Upper lobe of left lung (tissue), 6 donors: Measurements from ENCODE around the gene ADAM12. TPM values are rescaled to one million over a fixed set of nuclear protein-coding genes. Genes with fewer than 3 reads are reported as not detected.

Experiments used
- ATAC-seq, 2 donors: fragments of 200-7000 bp; cut with Tn5 transposase; one replicate each; pipeline ENCODE4 v1.9.1; 2022; ENCODE audit warnings: mild to moderate bottlenecking in 2 of 2, moderate library complexity in 2 of 2; ENCODE audit not compliant: low FRiP score in 2 of 2
- DNase-seq, 2 donors: peaks; one replicate each; pipeline ENCODE4 v3.0.0-alpha.2; 2019 to 2020
- H3K27ac ChIP-seq, 4 donors: fragments of 200-600 bp; sonication (generic); one replicate each; pipeline ENCODE4 v1.5.1; 2016 to 2019
- H3K27me3 ChIP-seq, 4 donors: fragments of 200-600 bp; sonication (generic); one replicate each; pipeline ENCODE4 v1.5.1; 2017 to 2019
- H3K36me3 ChIP-seq, 4 donors: fragments of 200-600 bp; sonication (generic); one replicate each; pipeline ENCODE4 v1.5.1; 2016 to 2019
- H3K4me1 ChIP-seq, 4 donors: fragments of 200-600 bp; sonication (generic); one replicate each; pipeline ENCODE4 v1.5.1; 2018 to 2019
- H3K4me3 ChIP-seq, 4 donors: fragments of 200-600 bp; sonication (generic); one replicate each; pipeline ENCODE4 v1.5.1; 2017 to 2019; ENCODE audit warnings: mild to moderate bottlenecking in 2 of 4, moderate library complexity in 1 of 4
- H3K9me3 ChIP-seq, 4 donors: fragments of 200-600 bp; sonication (generic); one replicate each; pipeline ENCODE4 v1.5.1; 2018 to 2019
- EP300 ChIP-seq, 4 donors: sonication (generic); formaldehyde crosslinking; IDR thresholded peaks; one replicate each; pipeline ENCODE4 v1.5.1; 2017; ENCODE audit warnings: antibody characterized with exemption in 4 of 4, control low read depth in 2 of 4
- POLR2A ChIP-seq, 4 donors: fragments of 450-650 bp; IDR thresholded peaks; one replicate each; pipeline ENCODE4 v1.5.1; 2016 to 2017; ENCODE audit warnings: antibody characterized with exemption in 4 of 4, mild to moderate bottlenecking in 2 of 4
- POLR2AphosphoS5 ChIP-seq, 2 donors: sonication (generic); formaldehyde crosslinking; IDR thresholded peaks; one replicate each; pipeline ENCODE4 v1.5.1; 2017; ENCODE audit warnings: antibody characterized with exemption in 2 of 2
- WGBS, 2 donors: methylation state at CpG; one replicate each; pipeline ENCODE4 v1.1.5; 2017 to 2018; 5-methylcytosine and 5-hydroxymethylcytosine counted together
- total RNA-seq, 6 donors: library from RNA; depleted of rRNA in 4 of 6; stranded (reverse); fragments of >200 nt in 4 of 6; gene quantifications; one replicate each; pipeline versions ENCODE4 v1.1.0 to v1.2.1, GENCODE V29; 2016 to 2021
- TF ChIP-seq, protein P1 (sequence below), 6 experiments: fragments of 450-650 bp in 4 of 6; fragments of 200-600 bp in 2 of 6; sonication (generic) in 2 of 6; IDR thresholded peaks; one replicate each; pipeline ENCODE4 v1.5.1; 2016 to 2019; ENCODE audit warnings: antibody characterized with exemption in 6 of 6
- donor health status: DM: no; HTN: no; CAD: no; lungs with moderate emphysema.
- donor health status: DM: no; HTN: yes; CAD: no; lungs with severe emphysema.

ADAM12 gene
- total RNA-seq, 6 donors from 2014 or later, result 0.44 to 3.7 (median 0.82) TPM

DNA sequence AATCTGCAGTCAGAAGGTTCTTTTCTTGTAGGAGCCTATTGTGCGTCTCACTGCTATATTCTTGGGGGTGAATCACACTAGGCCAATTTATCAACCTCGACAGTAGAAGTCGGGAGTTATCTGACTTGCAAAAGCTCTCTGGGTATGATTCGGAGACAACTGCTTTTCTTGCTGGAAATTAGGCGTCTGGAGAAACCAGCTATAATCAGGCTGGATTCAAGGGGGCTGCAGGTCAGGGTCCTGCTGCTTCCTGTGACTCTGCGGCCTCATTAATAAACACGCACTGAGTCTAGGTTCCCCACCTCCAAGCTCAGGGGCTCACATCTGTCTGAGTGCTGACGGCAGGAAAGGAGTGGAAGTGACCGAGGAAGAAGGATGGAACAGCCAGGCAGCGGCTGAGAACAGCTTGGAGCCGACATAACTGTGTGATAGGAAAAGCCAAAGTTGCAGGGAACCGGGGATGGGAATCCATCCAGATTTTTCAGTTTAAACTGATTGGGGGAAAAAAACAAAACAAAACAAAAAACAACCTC is 307.3 kb downstream of the ADAM12 start:
- ATAC-seq (peak in 1 of 2 donors; percentile 41), DNase-seq (no peak)
- no peaks in the 10 kb centered on the region for H3K36me3 ChIP-seq
- no peak overlapping the region for H3K4me3 ChIP-seq
- H3K27ac ChIP-seq, result peak overlapping the region in 1 of 4 donors; percentile 1
- 49 to 53% methylated on average over 12 of the region's 12 CpGs for WGBS, 2 donors
- H3K4me1 ChIP-seq, result peaks cover 0 to 5% (median 0%) of the 10 kb centered on the region in 4 donors
- H3K9me3 ChIP-seq, result peaks cover 0 to 4% (median 2%) of the 10 kb centered on the region in 4 donors
- H3K27me3 ChIP-seq, result no peaks in the 10 kb centered on the region
- TF ChIP-seq POLR2A (IDR thresholded peaks at IDR 0.05) (no peak), EP300 (IDR thresholded peaks at IDR 0.05) (no peak), POLR2AphosphoS5 (IDR thresholded peaks at IDR 0.05) (no peak)
- TF ChIP-seq, protein P1, sequence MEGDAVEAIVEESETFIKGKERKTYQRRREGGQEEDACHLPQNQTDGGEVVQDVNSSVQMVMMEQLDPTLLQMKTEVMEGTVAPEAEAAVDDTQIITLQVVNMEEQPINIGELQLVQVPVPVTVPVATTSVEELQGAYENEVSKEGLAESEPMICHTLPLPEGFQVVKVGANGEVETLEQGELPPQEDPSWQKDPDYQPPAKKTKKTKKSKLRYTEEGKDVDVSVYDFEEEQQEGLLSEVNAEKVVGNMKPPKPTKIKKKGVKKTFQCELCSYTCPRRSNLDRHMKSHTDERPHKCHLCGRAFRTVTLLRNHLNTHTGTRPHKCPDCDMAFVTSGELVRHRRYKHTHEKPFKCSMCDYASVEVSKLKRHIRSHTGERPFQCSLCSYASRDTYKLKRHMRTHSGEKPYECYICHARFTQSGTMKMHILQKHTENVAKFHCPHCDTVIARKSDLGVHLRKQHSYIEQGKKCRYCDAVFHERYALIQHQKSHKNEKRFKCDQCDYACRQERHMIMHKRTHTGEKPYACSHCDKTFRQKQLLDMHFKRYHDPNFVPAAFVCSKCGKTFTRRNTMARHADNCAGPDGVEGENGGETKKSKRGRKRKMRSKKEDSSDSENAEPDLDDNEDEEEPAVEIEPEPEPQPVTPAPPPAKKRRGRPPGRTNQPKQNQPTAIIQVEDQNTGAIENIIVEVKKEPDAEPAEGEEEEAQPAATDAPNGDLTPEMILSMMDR (IDR thresholded peaks at IDR 0.05), result no peak

DNA sequence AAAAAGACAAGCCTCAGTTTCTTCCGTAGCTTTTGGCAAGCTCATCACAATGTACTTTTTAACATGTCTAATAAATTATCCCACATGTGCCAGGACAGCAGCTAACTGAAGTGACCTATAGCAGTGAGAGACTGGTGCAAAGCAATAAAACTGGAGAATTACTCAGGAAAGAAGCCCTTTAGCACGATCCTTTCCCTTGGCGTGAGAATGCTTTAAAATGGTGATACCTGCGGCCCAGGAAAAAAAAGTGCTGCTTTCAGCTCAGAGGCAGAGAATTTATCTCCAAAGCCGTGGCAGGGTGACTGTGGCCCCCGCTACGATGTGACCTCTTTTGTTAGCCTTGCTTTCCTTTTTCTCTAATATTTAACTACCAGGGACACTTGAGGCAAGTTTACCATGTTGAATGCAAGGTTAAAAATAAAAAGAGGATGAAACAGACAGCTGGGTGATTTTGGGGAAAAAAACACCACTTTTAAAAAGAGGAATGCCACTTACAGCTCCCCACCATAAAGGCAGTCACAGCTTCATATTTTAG is 307.9 kb downstream of the ADAM12 start:
- TF ChIP-seq, protein P1 (IDR thresholded peaks at IDR 0.05), result no peak
- no peak for TF ChIP-seq POLR2AphosphoS5 (IDR thresholded peaks at IDR 0.05)
- H3K27me3 ChIP-seq, result no peaks in the 10 kb centered on the region
- DNase-seq, result no peak
- no peak overlapping the region for H3K27ac ChIP-seq
- peaks cover 0 to 5% (median 0%) of the 10 kb centered on the region in 4 donors for H3K4me1 ChIP-seq
- no peak for ATAC-seq
- 70 to 77% methylated on average over 7 of the region's 7 CpGs for WGBS, 2 donors
- H3K4me3 ChIP-seq, result no peak overlapping the region
- H3K36me3 ChIP-seq, result no peaks in the 10 kb centered on the region
- peaks cover 0 to 4% (median 2%) of the 10 kb centered on the region in 4 donors for H3K9me3 ChIP-seq

DNA sequence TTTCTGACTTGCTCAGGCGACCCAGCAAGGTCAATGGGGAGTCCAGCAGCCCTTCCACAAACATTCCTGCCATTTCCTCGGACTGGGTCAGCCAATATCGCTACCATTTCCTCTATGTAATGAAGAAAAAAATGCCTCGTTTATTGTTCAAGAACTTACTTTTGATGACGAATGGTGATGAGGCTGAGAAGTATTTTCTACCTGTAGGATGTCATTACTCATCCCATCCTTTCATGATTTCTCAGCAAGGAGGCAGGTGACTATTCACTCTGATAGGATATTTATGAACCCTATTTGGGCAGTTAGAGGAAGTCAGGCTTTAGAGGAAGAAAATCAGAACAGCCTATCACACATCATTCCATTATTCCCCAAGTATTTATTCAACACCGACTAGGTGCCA is 313.3 kb downstream of the ADAM12 start:
- WGBS, 2 donors, result 69 to 84% methylated on average over 6 of the region's 6 CpGs
- TF ChIP-seq, protein P1 (IDR thresholded peaks at IDR 0.05), result no peak
- ATAC-seq (no peak), DNase-seq (no peak)
- Histone ChIP-seq H3K27ac (no peak overlapping the region), H3K4me1 (no peaks in the 10 kb centered on the region), H3K4me3 (no peak overlapping the region), H3K9me3 (peaks cover 0 to 4% (median 2%) of the 10 kb centered on the region in 4 donors), H3K36me3 (no peaks in the 10 kb centered on the region), H3K27me3 (no peaks in the 10 kb centered on the region)

DNA sequence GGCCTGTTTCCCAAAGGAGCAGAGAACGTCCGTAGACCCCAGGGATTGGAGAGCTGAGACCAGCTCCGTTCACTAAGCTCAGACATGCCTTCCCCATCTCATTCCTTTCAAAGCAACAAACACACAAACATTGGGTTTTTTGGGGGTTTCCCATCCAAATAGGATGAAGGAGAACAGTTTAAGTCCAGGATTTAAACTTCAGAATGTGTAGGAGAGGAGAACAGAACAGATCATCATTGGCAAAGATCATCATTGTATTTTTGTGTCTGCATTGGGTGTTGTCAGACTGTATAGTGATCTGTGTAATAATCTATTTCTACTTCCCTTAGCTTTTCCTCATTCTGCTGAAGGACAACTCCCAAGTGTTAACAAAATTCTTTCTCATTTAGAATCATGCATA is 314.0 kb downstream of the ADAM12 start:
- ATAC-seq (no peak), DNase-seq (no peak)
- 75 to 90% methylated on average over 3 of the region's 3 CpGs for WGBS, 2 donors

More for the DNA sequence above, 314.0 kb downstream of the ADAM12 start:
- H3K4me1 ChIP-seq, result no peaks in the 10 kb centered on the region
- peaks cover 0 to 4% (median 2%) of the 10 kb centered on the region in 4 donors for H3K9me3 ChIP-seq
- H3K36me3 ChIP-seq, result no peaks in the 10 kb centered on the region
- no peak overlapping the region for H3K4me3 ChIP-seq
- H3K27ac ChIP-seq, result no peak overlapping the region
- TF ChIP-seq, protein P1 (IDR thresholded peaks at IDR 0.05), result no peak
- no peak for TF ChIP-seq POLR2A (IDR thresholded peaks at IDR 0.05)
- no peak for TF ChIP-seq EP300 (IDR thresholded peaks at IDR 0.05)
- no peak for TF ChIP-seq POLR2AphosphoS5 (IDR thresholded peaks at IDR 0.05)
- no peaks in the 10 kb centered on the region for H3K27me3 ChIP-seq
